Loucy (cell line): Measurements from ENCODE around the gene SH2D3C.

Experiments
- EZH2phosphoT487 ChIP-seq: fragments of 200-600 bp; IDR thresholded peaks from 2 replicates; pipeline ENCODE4 v1.6.1; 2018; ENCODE audit warnings: antibody characterized with exemption, mild to moderate bottlenecking, moderate library complexity, borderline replicate concordance
- TF ChIP-seq, protein P1 (sequence below): fragments of 200-600 bp; sonication (generic); conservative IDR thresholded peaks from 2 replicates; pipeline ENCODE4 v1.5.1; 2014; ENCODE audit warnings: mild to moderate bottlenecking, antibody characterized with exemption, low read length

DNA sequence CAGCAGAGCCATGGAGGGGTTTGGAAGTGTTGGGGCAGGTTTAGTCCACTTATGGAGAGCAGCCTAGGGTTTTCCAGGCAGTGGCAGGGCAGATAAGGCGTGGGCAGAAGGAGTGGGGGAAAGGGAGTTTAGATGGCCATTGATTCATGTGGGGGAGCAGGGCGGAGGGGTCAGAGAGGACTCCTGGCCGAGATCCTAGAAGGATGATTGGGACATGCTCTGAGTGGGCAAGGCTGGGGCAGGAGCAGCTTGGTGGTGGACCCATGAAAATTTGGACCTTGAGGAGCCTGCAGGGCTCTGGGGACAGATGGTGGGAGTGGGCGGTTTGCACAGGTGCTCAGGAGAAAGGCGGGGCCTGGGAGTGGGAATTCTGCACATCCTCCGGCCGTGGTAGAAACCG lies 25.3 kb downstream of the SH2D3C start:
- TF ChIP-seq, protein P1, sequence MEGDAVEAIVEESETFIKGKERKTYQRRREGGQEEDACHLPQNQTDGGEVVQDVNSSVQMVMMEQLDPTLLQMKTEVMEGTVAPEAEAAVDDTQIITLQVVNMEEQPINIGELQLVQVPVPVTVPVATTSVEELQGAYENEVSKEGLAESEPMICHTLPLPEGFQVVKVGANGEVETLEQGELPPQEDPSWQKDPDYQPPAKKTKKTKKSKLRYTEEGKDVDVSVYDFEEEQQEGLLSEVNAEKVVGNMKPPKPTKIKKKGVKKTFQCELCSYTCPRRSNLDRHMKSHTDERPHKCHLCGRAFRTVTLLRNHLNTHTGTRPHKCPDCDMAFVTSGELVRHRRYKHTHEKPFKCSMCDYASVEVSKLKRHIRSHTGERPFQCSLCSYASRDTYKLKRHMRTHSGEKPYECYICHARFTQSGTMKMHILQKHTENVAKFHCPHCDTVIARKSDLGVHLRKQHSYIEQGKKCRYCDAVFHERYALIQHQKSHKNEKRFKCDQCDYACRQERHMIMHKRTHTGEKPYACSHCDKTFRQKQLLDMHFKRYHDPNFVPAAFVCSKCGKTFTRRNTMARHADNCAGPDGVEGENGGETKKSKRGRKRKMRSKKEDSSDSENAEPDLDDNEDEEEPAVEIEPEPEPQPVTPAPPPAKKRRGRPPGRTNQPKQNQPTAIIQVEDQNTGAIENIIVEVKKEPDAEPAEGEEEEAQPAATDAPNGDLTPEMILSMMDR, result no peak
- no peak for TF ChIP-seq EZH2phosphoT487
